ENCODE data around the gene DEAF1. TPM values are rescaled to one million over a fixed set of nuclear protein-coding genes. Genes with fewer than 3 reads are reported as not detected.

Gene DEAF1
- total RNA-seq, 2 experiments from 2014 or later: 68.4 to 79.6 TPM

GRCh38 chr11:615504-616319 is 79.3 kb downstream of the DEAF1 start, which contains the start of gene IRF7:
IRF7 (minus strand) TSS chr11:615950; CDS start chr11:615364, 586 bp downstream.
- Histone ChIP-seq H3K36me3 (ENCODE audit: insufficient read depth, low read length) (peaks cover 35% of the 10 kb centered on the region), H3K4me3 (ENCODE audit: low read length) (peak within 1 kb of the TSS; percentile 97), H3K27ac (ENCODE audit: low read depth in 1 of 2, low read length in 2 of 2) (peak within 1 kb of the TSS; percentile 83 to 95), H3K4me1 (ENCODE audit: insufficient read depth, low read length) (peaks cover 34% of the 10 kb centered on the region), H3K9me3 (ENCODE audit: control insufficient read depth in 1 of 2, insufficient read depth in 1 of 2, low read length in 2 of 2) (peaks cover 0 to 3% of the 10 kb centered on the region in 2 experiments), H3K27me3 (ENCODE audit: control insufficient read depth in 1 of 2, insufficient read depth in 2 of 2, low read length in 2 of 2) (no peaks in the 10 kb centered on the region)
- ATAC-seq (ENCODE audit: poor library complexity): peak; percentile 65
- peak within 1 kb of the TSS; percentile 89 for H3K27ac Mint-ChIP-seq
- CTCF ChIA-PET: interaction anchor here (1.0 to 1.5 kb wide), 4 partner anchors 39 to 107 kb away, joined by 3 to 4 read pairs (median 4); partner anchors contain the start of gene PHRF1
- POLR2A ChIA-PET: interaction anchor here (0.6 to 1.5 kb wide), 9 partner anchors 15 to 203 kb away, joined by 3 to 12 read pairs (median 6); partner anchors contain the start of genes DEAF1, PHRF1, PNPLA2 and TMEM80
- peak; percentile 67 to 93 (median 86) for DNase-seq
- H3K9me3 Mint-ChIP-seq: no peaks in the 10 kb centered on the region
- TF ChIP-seq CTCF (IDR thresholded peaks at IDR 0.05): no peak
- H3K27me3 Mint-ChIP-seq: no peaks in the 10 kb centered on the region
- intact Hi-C loops (cut with DNase I, micrococcal nuclease): loop anchor here in 1 of 2 experiments (1.0 to 5.0 kb wide), 2 partner anchors 39 to 312 kb away; partner anchors contain the start of genes AP2A2 and PHRF1
- H3K36me3 Mint-ChIP-seq (ENCODE audit: low read depth): peaks cover 23% of the 10 kb centered on the region
- peaks cover 16% of the 10 kb centered on the region for H3K4me1 Mint-ChIP-seq (ENCODE audit: low read depth)
- H3K4me3 Mint-ChIP-seq: peak within 1 kb of the TSS; percentile 96

- H3K27me3 Mint-ChIP-seq: no peaks in the 10 kb centered on the region
- Histone ChIP-seq H3K9me3 (ENCODE audit: control insufficient read depth in 1 of 2, insufficient read depth in 1 of 2, low read length in 2 of 2) (peaks cover 0 to 3% of the 10 kb centered on the region in 2 experiments), H3K4me3 (ENCODE audit: low read length) (peak overlapping the region; percentile 97), H3K36me3 (ENCODE audit: insufficient read depth, low read length) (peaks cover 44% of the 10 kb centered on the region), H3K4me1 (ENCODE audit: insufficient read depth, low read length) (peaks cover 34% of the 10 kb centered on the region), H3K27me3 (ENCODE audit: control insufficient read depth in 1 of 2, insufficient read depth in 2 of 2, low read length in 2 of 2) (no peaks in the 10 kb centered on the region), H3K27ac (ENCODE audit: low read depth in 1 of 2, low read length in 2 of 2) (peak overlapping the region; percentile 83 to 95)
- intact Hi-C loops (cut with DNase I, micrococcal nuclease): loop anchor here in 1 of 2 experiments (1.0 to 5.0 kb wide), 3 partner anchors 39 to 312 kb away; partner anchors contain the start of genes AP2A2 and PHRF1
- peak overlapping the region; percentile 89 for H3K27ac Mint-ChIP-seq
- no peak for TF ChIP-seq CTCF (IDR thresholded peaks at IDR 0.05)
- no peaks in the 10 kb centered on the region for H3K9me3 Mint-ChIP-seq
- ChIA-PET CTCF (interaction anchor here (1.0 to 1.5 kb wide), 3 partner anchors 38 to 108 kb away, joined by 3 to 4 read pairs (median 4); partner anchors contain the start of gene PHRF1), POLR2A (interaction anchor here (0.8 to 1.8 kb wide), 14 partner anchors 13 to 204 kb away, joined by 3 to 12 read pairs (median 4); partner anchors contain the start of genes DEAF1, PHRF1, PNPLA2 and TMEM80)
- peaks cover 30% of the 10 kb centered on the region for H3K36me3 Mint-ChIP-seq (ENCODE audit: low read depth)
- H3K4me3 Mint-ChIP-seq: peak overlapping the region; percentile 96
- H3K4me1 Mint-ChIP-seq (ENCODE audit: low read depth): peaks cover 16% of the 10 kb centered on the region
- DNase-seq (peak in 1 of 14 experiments; percentile 46), ATAC-seq (ENCODE audit: poor library complexity) (no peak)
These were observed 80.2 kb downstream of the DEAF1 start for GRCh38 chr11:614623-615503.

Measured in CD4-positive, alpha-beta T cell (primary cell).